Mucosa of descending colon (tissue), 3 donors: ENCODE results near the gene MSI2. TPM values are rescaled to one million over a fixed set of nuclear protein-coding genes. Genes with fewer than 3 reads are reported as not detected.

Experiments
- ATAC-seq: fragments of 200-7000 bp; cut with Tn5 transposase; one replicate; pipeline ENCODE4 v1.9.1; 2020; ENCODE audit warnings: mild to moderate bottlenecking, moderate library complexity
- DNase-seq, 3 donors: peaks; one replicate each; pipeline ENCODE4 v3.0.0-alpha.2; 2020
- H3K36me3 ChIP-seq: fragments of 200-600 bp; one replicate; pipeline ENCODE4 v1.8.0; 2021; ENCODE audit warnings: low read depth, mild to moderate bottlenecking
- H3K4me1 ChIP-seq: fragments of 200-600 bp; one replicate; pipeline ENCODE4 v1.8.0; 2021; ENCODE audit warnings: low read depth, mild to moderate bottlenecking
- H3K4me3 ChIP-seq: fragments of 200-600 bp; one replicate; pipeline ENCODE4 v1.8.0; 2021; ENCODE audit warnings: mild to moderate bottlenecking
- H3K9me3 ChIP-seq: fragments of 200-600 bp; one replicate; pipeline ENCODE4 v1.8.0; 2021; ENCODE audit warnings: mild to moderate bottlenecking
- intact Hi-C, 2 donors: fragments of 100-400 bp; cut with DNase I in 1 of 2; cut with micrococcal nuclease in 1 of 2; formaldehyde crosslinking; loops; one replicate each; pipeline versions ENCODE4 v1.11.0 to v1.11.1; 2022; cut with DNase I, micrococcal nuclease
- total RNA-seq, 3 donors: library from RNA; stranded (reverse); fragmentation: NEBNext Ultra II Directional in 2 of 3; extraction: Animal tissue kit (Norgen Biotek cat#: 25700) in 2 of 3; gene quantifications; one replicate each; pipeline versions ENCODE4 v1.2.1 to v1.2.4, GENCODE V29; 2021 to 2023
- TF ChIP-seq, protein P1 (sequence below): fragments of 200-600 bp; IDR thresholded peaks from one replicate; pipeline ENCODE4 v1.8.0; 2022; ENCODE audit warnings: antibody characterized with exemption, mild to moderate bottlenecking
- donor health status: DM: no; HTN: no; CAD: no; lungs with moderate emphysema.
- donor health status: DM: no; HTN: no; CAD: no.
- donor health status: DM: no; HTN: yes; CAD: no.

Gene MSI2
- total RNA-seq, 3 donors from 2014 or later, result 60.0 to 72.6 (median 65.7) TPM

DNA sequence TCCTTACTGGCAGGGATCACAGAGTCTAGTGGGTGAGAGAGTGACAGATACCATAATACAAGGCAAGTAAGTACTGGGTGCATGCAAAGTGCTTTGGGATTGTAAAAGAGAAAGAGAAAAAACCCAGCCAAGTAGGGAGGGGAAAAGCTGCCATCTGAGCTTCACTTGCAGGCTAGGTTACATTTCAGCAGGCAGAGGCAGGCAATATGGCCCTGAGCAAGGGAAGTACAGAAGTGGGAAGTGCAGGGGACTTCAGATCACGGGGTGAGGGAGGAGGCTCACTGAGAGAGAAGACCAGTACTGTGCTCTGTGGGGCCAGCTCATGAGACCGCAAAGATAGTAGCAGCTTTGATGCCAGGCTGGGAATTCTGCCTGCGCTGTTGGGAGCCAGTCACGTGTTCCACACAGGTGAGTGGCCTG lies 230.6 kb downstream of the MSI2 start:
- Histone ChIP-seq H3K36me3 (no peaks in the 10 kb centered on the region), H3K4me3 (no peak overlapping the region), H3K9me3 (no peaks in the 10 kb centered on the region), H3K4me1 (no peaks in the 10 kb centered on the region)
- TF ChIP-seq, protein P1, sequence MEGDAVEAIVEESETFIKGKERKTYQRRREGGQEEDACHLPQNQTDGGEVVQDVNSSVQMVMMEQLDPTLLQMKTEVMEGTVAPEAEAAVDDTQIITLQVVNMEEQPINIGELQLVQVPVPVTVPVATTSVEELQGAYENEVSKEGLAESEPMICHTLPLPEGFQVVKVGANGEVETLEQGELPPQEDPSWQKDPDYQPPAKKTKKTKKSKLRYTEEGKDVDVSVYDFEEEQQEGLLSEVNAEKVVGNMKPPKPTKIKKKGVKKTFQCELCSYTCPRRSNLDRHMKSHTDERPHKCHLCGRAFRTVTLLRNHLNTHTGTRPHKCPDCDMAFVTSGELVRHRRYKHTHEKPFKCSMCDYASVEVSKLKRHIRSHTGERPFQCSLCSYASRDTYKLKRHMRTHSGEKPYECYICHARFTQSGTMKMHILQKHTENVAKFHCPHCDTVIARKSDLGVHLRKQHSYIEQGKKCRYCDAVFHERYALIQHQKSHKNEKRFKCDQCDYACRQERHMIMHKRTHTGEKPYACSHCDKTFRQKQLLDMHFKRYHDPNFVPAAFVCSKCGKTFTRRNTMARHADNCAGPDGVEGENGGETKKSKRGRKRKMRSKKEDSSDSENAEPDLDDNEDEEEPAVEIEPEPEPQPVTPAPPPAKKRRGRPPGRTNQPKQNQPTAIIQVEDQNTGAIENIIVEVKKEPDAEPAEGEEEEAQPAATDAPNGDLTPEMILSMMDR, result no peak
- peak; percentile 53 for ATAC-seq
- intact Hi-C loops, result no loop called here
- DNase-seq, result no peak

DNA sequence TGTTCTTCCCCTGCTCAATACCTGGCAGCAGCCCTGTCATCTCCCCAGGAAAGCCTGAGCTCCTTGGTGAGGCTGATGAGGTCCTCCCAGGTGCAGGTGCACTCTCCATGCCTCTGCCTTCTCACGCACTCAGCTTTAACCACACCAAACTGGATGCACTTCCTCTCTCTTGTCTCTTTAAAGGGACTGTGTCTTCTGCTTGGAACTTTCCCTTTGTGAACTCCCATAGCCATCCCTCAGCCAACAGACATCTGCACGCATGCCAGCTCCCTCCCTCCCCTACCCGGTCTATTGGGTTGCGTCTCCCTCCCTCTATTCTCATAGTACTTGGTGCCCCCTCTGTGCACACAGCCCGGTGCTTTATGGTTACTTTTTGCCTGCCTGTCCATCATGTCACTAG lies 231.2 kb downstream of the MSI2 start:
- no peaks in the 10 kb centered on the region for H3K9me3 ChIP-seq
- TF ChIP-seq, protein P1, result no peak
- no peaks in the 10 kb centered on the region for H3K36me3 ChIP-seq
- intact Hi-C loops, result no loop called here
- DNase-seq (no peak), ATAC-seq (no peak)
- H3K4me3 ChIP-seq, result no peak overlapping the region
- no peaks in the 10 kb centered on the region for H3K4me1 ChIP-seq

DNA sequence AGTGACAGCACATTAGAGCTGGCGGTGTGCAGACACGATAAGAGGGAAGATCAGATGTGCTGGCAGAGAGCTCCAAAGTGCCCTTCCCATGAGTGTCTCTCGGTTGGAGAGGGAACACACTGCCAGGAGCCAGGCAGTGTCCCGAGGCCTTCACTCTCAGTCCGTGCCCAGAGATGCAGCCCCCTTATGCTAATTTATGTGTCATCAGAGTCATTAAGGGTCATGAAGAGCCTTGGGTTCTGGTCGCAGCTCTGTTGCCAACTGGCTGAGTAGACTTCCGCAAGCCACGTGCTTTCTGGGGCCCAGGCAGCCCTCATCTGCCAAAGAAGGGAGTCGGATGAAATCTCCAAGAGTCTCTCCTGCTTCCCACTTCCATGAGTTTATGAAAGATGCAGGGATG lies 232.5 kb downstream of the MSI2 start:
- ATAC-seq (no peak), DNase-seq (no peak)
- TF ChIP-seq, protein P1, result no peak
- intact Hi-C loops, result no loop called here
- no peaks in the 10 kb centered on the region for H3K9me3 ChIP-seq
- no peak overlapping the region for H3K4me3 ChIP-seq
- H3K36me3 ChIP-seq, result no peaks in the 10 kb centered on the region
- H3K4me1 ChIP-seq, result no peaks in the 10 kb centered on the region

DNA sequence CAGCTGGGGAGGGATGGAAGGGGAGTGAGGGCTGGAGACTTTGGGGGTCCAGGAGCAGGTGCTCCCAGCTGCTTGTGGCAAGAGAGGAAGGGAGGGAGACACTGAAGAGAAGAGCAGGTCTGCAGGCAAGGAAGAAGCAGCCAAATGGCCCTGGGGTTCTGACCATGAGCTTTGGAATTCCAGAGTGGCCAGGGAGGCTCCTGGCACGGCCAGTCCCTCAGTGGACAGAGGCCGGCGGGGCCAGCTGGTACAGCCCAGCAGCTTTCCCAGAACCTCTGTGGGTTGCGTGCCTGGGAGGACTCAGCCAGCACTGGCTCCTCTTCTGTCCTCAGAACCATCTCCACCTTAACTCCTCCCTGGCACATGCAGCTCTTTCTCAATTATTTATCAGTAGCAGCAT lies 233.0 kb downstream of the MSI2 start:
- no peaks in the 10 kb centered on the region for H3K4me1 ChIP-seq
- TF ChIP-seq, protein P1, result no peak
- intact Hi-C loops, result no loop called here
- DNase-seq (no peak), ATAC-seq (no peak)
- no peak overlapping the region for H3K4me3 ChIP-seq
- no peaks in the 10 kb centered on the region for H3K36me3 ChIP-seq
- no peaks in the 10 kb centered on the region for H3K9me3 ChIP-seq

DNA sequence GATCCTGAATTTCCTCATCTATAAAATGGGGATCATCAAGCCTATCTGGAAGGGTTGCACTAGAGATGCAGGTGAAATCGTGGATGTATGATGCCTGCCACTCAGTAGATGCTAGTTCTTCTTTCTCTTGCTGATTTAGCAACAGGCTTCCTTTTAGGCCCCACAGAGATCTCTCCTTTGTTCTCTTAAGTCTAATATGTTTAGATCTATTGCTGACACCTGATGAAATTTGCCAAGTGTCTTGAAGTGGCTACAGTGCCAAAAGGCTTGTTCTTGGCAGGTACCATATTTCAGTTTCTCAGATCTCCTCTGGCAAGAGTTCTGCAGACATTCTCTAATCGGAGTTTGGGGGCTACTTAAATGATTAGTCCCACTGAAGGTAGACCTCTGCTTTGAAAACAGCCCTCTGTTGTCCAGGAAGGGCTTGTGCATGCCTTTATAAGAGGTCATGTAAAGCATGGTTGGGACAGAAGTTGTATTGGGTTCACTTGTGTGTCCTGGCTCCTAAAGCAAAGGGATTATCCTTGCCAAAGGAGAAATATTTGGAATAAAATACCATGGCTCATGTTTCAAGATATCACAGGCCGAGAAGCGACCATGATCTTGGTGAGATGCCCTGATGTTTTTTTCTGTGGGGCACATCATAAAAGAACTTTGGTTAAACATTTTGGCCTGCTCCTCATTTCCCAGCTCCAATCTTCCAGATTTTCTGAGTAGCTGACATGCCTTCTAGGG lies 234.0 kb downstream of the MSI2 start:
- ATAC-seq (no peak), DNase-seq (no peak)
- intact Hi-C loops, result no loop called here
- TF ChIP-seq, protein P1, result no peak
- Histone ChIP-seq H3K4me3 (no peak overlapping the region), H3K36me3 (no peaks in the 10 kb centered on the region), H3K9me3 (no peaks in the 10 kb centered on the region), H3K4me1 (no peaks in the 10 kb centered on the region)

DNA sequence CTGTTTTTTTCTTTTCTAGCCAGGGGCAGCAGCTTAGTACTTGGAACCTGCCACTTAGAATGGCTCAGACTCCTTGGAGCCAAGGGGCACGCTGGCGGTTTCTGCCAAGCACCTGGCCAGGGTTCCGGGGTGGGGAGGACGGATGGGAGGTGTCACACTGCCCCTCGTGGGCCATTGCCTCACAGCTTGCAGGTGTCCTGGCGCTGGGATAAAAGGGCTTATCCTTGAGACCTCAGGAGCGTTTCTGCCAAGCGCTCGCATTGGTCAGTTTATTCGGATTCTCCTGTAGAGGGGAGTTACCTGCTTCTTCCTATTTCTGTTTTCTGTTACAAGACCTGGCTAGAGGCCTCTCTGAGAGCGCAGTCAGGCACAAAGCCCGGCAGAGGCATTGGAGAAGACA lies 234.6 kb downstream of the MSI2 start:
- Histone ChIP-seq H3K36me3 (no peaks in the 10 kb centered on the region), H3K4me1 (no peaks in the 10 kb centered on the region), H3K4me3 (no peak overlapping the region), H3K9me3 (no peaks in the 10 kb centered on the region)
- ATAC-seq (no peak), DNase-seq (no peak)
- intact Hi-C loops, result no loop called here
- TF ChIP-seq, protein P1, result no peak
